Endodermal cell (in vitro differentiated cells): ENCODE results near the gene ACOT12. TPM values are rescaled to one million over a fixed set of nuclear protein-coding genes. Genes with fewer than 3 reads are reported as not detected.

Experiments used
- DNase-seq: peaks from one replicate; pipeline ENCODE4 v3.0.0-alpha.2; 2017
- H3K27ac ChIP-seq: 2 replicates; pipeline ENCODE4 v1.5.1; 2013; ENCODE audit warnings: mild to moderate bottlenecking, low read depth, low read length, moderate library complexity
- H3K27me3 ChIP-seq: 2 replicates; pipeline ENCODE4 v1.6.1; 2013; ENCODE audit warnings: mild to moderate bottlenecking, low read length, moderate library complexity; ENCODE audit not compliant: insufficient read depth, control insufficient read depth, poor library complexity, severe bottlenecking
- H3K36me3 ChIP-seq: 2 replicates; pipeline ENCODE4 v1.7.0; 2013; ENCODE audit warnings: mild to moderate bottlenecking, low read length, moderate library complexity; ENCODE audit not compliant: control insufficient read depth, insufficient read depth
- H3K4me1 ChIP-seq: one replicate; pipeline ENCODE4 v1.7.0; 2013; ENCODE audit warnings: low read length; ENCODE audit not compliant: control insufficient read depth, insufficient read depth
- H3K4me3 ChIP-seq: 2 replicates; pipeline ENCODE4 v1.5.1; 2013; ENCODE audit warnings: mild to moderate bottlenecking, low read length, moderate library complexity
- H3K9ac ChIP-seq: 2 replicates; pipeline ENCODE4 v1.6.1; 2013; ENCODE audit warnings: mild to moderate bottlenecking, low read length, moderate library complexity; ENCODE audit not compliant: poor library complexity, severe bottlenecking; ENCODE audit errors: extremely low read depth
- H3K9me3 ChIP-seq: 2 replicates; pipeline ENCODE4 v1.6.1; 2013; ENCODE audit warnings: mild to moderate bottlenecking, low read length, moderate library complexity; ENCODE audit not compliant: control insufficient read depth
- H3K27ac Mint-ChIP-seq: 2 replicates; pipeline ENCODE4 v1.8.0; 2020; ENCODE audit warnings: mixed read lengths
- H3K27me3 Mint-ChIP-seq: 2 replicates; pipeline ENCODE4 v1.8.0; 2021; ENCODE audit warnings: mild to moderate bottlenecking, mixed read lengths; ENCODE audit not compliant: insufficient read depth
- H3K36me3 Mint-ChIP-seq: 2 replicates; pipeline ENCODE4 v1.8.0; 2020; ENCODE audit warnings: low read depth, mixed read lengths
- H3K4me1 Mint-ChIP-seq: 2 replicates; pipeline ENCODE4 v1.8.0; 2020; ENCODE audit warnings: mixed read lengths
- H3K4me3 Mint-ChIP-seq: 2 replicates; pipeline ENCODE4 v1.8.0; 2020; ENCODE audit warnings: mild to moderate bottlenecking, moderate library complexity, mixed read lengths
- H3K9me3 Mint-ChIP-seq: 2 replicates; pipeline ENCODE4 v1.8.0; 2020; ENCODE audit warnings: mild to moderate bottlenecking, mixed read lengths
- CTCF ChIP-seq: fragments of 200-600 bp; sonication (generic); conservative IDR thresholded peaks from 2 replicates; pipeline ENCODE4 v1.5.0; 2021; ENCODE audit warnings: antibody characterized with exemption, mild to moderate bottlenecking
- WGBS, 2 experiments: methylation state at CpG; one replicate each; pipeline versions ENCODE4 v1.1.5 to v1.1.7; 2013; ENCODE audit warnings: missing lambda C conversion rate in 2 of 2, mixed read lengths in 1 of 2; ENCODE audit not compliant: insufficient coverage in 1 of 2, insufficient read length in 1 of 2; 5-methylcytosine and 5-hydroxymethylcytosine counted together
- total RNA-seq, 2 donors: library from RNA; stranded (reverse); fragmentation: NEBNext Ultra II Directional in 1 of 2; extraction: Animal tissue kit (Norgen Biotek cat#: 25700) in 1 of 2; gene quantifications; 2 replicates in 1 of 2; 3 replicates in 1 of 2; pipeline ENCODE4 v1.2.1, GENCODE V29; 2021

The ACOT12 gene
- total RNA-seq, 2 donors from 2014 or later: 0.42 TPM; not detected in 1

GRCh38 chr5:81361600-81361999 is 32.3 kb downstream of the ACOT12 start:
- Histone ChIP-seq H3K9me3 (no peaks in the 10 kb centered on the region), H3K4me1 (no peaks in the 10 kb centered on the region), H3K9ac (no peak overlapping the region), H3K4me3 (no peak overlapping the region), H3K27me3 (no peaks in the 10 kb centered on the region), H3K27ac (no peak overlapping the region), H3K36me3 (no peaks in the 10 kb centered on the region)
- no peak for DNase-seq
- H3K27ac Mint-ChIP-seq: no peak overlapping the region
- TF ChIP-seq CTCF: no peak
- H3K36me3 Mint-ChIP-seq: no peaks in the 10 kb centered on the region
- WGBS, 2 experiments: 93 to 100% methylated on average over 2 of the region's 2 CpGs
- H3K4me1 Mint-ChIP-seq: peaks cover 6% of the 10 kb centered on the region
- peaks cover 1% of the 10 kb centered on the region for H3K27me3 Mint-ChIP-seq
- H3K9me3 Mint-ChIP-seq: no peaks in the 10 kb centered on the region
- H3K4me3 Mint-ChIP-seq: no peak overlapping the region

GRCh38 chr5:81360640-81361039 is 33.3 kb downstream of the ACOT12 start:
- Mint-ChIP-seq H3K9me3 (no peaks in the 10 kb centered on the region), H3K4me1 (peaks cover 6% of the 10 kb centered on the region), H3K4me3 (no peak overlapping the region), H3K27me3 (peaks cover 1% of the 10 kb centered on the region), H3K27ac (no peak overlapping the region), H3K36me3 (no peaks in the 10 kb centered on the region)
- Histone ChIP-seq H3K4me3 (no peak overlapping the region), H3K27ac (no peak overlapping the region), H3K4me1 (no peaks in the 10 kb centered on the region), H3K36me3 (no peaks in the 10 kb centered on the region), H3K9ac (no peak overlapping the region), H3K27me3 (no peaks in the 10 kb centered on the region), H3K9me3 (no peaks in the 10 kb centered on the region)
- WGBS, 2 experiments: 93% methylated on average over 4 of the region's 4 CpGs
- TF ChIP-seq CTCF: no peak
- DNase-seq: no peak

GRCh38 chr5:81359881-81360280 is 34.1 kb downstream of the ACOT12 start:
- 100% methylated on average over 1 of the region's 2 CpGs for WGBS, 2 experiments
- H3K36me3 Mint-ChIP-seq: no peaks in the 10 kb centered on the region
- no peak for DNase-seq
- peaks cover 1% of the 10 kb centered on the region for H3K27me3 Mint-ChIP-seq
- no peaks in the 10 kb centered on the region for H3K36me3 ChIP-seq
- no peak overlapping the region for H3K4me3 ChIP-seq
- H3K27me3 ChIP-seq: no peaks in the 10 kb centered on the region
- H3K4me1 Mint-ChIP-seq: peaks cover 6% of the 10 kb centered on the region
- H3K4me1 ChIP-seq: no peaks in the 10 kb centered on the region
- H3K9ac ChIP-seq: no peak overlapping the region
- no peak for TF ChIP-seq CTCF
- no peak overlapping the region for H3K27ac Mint-ChIP-seq
- no peak overlapping the region for H3K4me3 Mint-ChIP-seq
- no peaks in the 10 kb centered on the region for H3K9me3 ChIP-seq
- no peak overlapping the region for H3K27ac ChIP-seq
- H3K9me3 Mint-ChIP-seq: no peaks in the 10 kb centered on the region
